AG10803 (cell line): ENCODE results near the gene ARHGEF28.
A peak's percentile ranks its signal among the peaks of the same experiment; 100 is the strongest.

Experiments used
- DNase-seq: peaks from one replicate; pipeline ENCODE4 v3.0.0; 2010; ENCODE audit warnings: low read depth
- H3K4me3 ChIP-seq: 2 replicates; pipeline ENCODE4 v1.5.1; 2011; ENCODE audit warnings: mild to moderate bottlenecking, low read length, control low read depth
- TF ChIP-seq, protein P1 (sequence below): conservative IDR thresholded peaks from 2 replicates; pipeline ENCODE4 v1.5.1; 2011; ENCODE audit warnings: mild to moderate bottlenecking, low read length, control low read depth, inconsistent platforms

ARHGEF28 gene

DNA sequence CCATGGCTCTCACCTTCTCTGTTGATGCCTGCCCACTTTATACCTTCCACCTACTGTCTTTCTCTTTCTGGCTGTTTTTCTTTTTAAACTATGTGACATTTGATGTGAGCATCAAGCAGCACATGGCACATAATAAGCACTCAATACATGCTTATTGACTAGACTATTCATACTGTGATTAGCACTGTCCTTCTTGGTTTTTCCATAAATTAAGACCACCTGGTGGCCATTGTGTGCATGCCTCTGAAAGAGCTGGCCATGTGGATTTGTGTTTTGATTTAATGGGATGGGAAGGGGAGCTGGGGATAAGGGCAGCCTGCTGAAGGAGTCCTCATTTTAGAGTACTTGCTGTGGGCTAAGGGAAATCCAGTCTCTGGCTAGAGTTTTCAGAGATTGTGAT is 79.4 kb downstream of the ARHGEF28 start:
- H3K4me3 ChIP-seq, result no peak overlapping the region
- no peak for DNase-seq
- TF ChIP-seq, protein P1, sequence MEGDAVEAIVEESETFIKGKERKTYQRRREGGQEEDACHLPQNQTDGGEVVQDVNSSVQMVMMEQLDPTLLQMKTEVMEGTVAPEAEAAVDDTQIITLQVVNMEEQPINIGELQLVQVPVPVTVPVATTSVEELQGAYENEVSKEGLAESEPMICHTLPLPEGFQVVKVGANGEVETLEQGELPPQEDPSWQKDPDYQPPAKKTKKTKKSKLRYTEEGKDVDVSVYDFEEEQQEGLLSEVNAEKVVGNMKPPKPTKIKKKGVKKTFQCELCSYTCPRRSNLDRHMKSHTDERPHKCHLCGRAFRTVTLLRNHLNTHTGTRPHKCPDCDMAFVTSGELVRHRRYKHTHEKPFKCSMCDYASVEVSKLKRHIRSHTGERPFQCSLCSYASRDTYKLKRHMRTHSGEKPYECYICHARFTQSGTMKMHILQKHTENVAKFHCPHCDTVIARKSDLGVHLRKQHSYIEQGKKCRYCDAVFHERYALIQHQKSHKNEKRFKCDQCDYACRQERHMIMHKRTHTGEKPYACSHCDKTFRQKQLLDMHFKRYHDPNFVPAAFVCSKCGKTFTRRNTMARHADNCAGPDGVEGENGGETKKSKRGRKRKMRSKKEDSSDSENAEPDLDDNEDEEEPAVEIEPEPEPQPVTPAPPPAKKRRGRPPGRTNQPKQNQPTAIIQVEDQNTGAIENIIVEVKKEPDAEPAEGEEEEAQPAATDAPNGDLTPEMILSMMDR, result no peak

DNA sequence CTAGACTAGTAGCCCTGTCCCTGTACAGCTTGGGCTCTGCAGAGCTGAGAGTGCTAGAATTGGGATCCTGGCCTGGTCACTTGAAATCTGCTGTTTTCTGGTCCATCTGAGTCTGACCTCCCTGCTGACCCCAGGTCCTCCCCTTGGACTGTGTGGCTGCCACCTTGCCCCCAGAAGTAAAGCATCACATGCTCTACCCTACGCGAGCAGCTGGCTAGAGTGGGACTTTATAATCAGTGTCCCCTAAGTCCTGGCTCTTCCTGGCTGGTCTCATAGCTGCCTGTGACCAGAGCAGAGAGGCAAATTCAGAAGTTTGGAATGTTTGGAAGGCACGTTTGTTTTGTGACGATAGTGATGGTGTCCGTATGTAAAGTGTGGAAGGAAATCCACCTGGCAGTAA is 81.0 kb downstream of the ARHGEF28 start:
- no peak for DNase-seq
- TF ChIP-seq, protein P1, result no peak

DNA sequence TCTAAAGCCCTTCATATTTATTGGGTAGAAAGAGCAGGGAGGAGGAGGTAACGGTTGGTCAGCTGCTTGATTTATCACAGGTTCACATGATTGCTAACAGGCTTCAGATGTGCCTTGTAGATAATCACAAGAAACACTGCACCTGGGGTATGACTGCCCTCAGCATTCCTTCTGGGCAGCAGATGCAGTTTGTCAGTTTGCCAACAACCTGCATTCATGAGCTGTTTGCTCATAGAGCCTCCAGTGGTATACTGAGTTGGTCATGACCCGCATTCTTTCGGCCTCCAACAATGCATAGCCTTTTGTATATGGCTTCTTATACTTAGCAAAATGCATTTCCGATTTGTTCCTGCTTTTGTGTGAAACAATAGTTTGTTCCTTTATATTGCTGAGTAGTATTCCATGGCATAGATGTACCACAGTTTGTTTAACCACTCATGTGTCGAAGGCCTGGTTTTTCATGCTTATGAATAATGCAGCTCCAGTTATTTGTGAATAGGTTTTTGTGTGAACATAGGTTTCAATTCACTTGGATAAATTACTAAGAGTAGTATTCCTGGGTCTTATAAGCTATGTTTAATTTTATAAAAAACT is 83.6 kb downstream of the ARHGEF28 start:
- TF ChIP-seq, protein P1, result no peak
- DNase-seq, result peak; percentile 9
- no peak overlapping the region for H3K4me3 ChIP-seq

More for the DNA sequence above, 81.0 kb downstream of the ARHGEF28 start:
- H3K4me3 ChIP-seq, result no peak overlapping the region

DNA sequence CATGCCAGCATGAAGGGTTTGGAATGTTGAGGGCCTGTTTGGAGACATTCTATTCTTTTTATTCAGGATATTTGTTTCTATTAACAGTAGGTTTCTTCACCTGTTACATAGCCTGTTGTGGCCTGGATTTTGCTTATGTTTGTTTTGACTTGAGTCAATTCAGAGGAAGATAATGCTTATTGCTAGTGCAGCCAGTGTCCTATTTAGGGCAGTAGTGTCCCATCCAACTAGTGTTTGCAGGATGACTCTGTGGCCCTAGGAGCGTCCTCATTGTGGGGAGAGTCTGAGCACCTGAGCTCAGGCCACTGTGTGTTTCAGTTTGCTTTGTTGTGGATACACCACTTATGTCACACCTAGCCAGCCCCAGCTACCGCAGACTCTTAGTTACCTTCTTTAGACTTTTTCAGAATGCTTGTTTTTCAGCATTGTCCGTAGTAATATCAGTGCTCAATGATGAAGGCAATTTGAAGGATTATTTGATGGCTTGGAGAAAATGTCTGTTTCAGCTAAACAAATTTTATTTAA is 90.3 kb downstream of the ARHGEF28 start:
- TF ChIP-seq, protein P1, result no peak
- H3K4me3 ChIP-seq, result no peak overlapping the region
- DNase-seq, result no peak

DNA sequence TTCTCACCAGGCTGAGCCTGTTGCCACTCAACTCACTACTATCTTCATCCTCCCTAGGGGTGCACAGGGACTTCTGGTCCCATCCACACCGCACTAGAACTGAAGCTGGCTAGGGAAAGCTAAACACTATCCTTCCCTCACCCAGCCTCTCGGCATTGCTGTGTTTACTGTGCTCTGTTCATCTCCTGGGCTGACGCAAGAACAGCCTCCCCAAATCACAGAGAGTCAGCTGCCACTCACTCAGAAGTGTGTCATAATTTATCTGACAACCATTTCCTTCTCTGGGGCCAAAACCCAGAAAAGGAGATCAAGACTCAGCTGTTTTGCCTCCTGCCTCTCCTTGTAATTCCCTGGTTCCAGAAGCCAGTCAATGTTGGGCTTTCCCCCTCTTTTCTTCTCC is 92.8 kb downstream of the ARHGEF28 start:
- no peak for DNase-seq
- TF ChIP-seq, protein P1, result no peak
- no peak overlapping the region for H3K4me3 ChIP-seq

DNA sequence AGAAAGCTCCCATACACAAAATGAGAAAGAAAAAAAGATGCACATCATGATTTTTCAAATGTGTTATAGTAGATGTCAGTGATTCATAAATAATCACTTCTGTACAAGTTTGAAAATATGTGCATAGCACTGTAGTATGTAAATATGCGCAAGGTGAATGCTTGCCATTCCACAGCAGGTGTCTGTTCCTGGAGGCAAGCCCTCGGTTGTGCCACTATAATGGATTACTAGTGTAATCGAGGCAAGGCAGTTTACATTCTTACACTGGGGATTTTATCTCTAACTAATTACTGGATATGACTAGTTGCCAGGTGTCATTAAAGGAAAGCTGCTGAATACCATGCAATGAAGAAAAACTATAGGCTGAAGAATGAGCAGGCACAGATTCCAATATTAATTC is 93.6 kb downstream of the ARHGEF28 start:
- no peak for DNase-seq
- no peak overlapping the region for H3K4me3 ChIP-seq
- TF ChIP-seq, protein P1, result no peak

DNA sequence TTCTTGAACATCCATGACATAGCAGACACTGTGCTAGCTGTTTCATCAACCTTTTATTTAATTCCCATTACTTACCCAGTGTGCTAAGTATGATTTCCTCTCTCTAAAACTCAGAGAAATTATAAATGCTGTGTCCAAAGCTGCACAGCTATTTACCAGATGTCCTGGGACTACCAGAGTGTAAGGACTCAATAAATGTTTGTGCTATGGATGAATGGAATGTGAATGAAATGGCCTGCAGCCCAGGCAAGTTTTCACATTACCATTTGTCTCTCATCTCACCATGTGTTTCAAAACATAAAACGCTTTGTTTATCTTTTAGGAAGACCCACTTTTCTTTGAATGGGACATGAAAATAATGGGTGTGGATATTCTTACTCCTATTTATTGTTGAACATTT is 96.2 kb downstream of the ARHGEF28 start:
- no peak overlapping the region for H3K4me3 ChIP-seq
- DNase-seq, result peak; percentile 74
- TF ChIP-seq, protein P1, result no peak
